ENCODE data around the gene MAPKBP1.

MAPKBP1 gene

GRCh38 chr15:41854443-41854842 lies 80.2 kb downstream of the MAPKBP1 start:
- Histone ChIP-seq H3K4me1 (ENCODE audit: low read length) (peaks cover 7% of the 10 kb centered on the region; the same call in 1 of the 2 replicates), H4K20me1 (ENCODE audit: insufficient read depth, low read length) (no peaks in the 10 kb centered on the region), H3F3A (ENCODE audit: insufficient read depth, low read length) (no peaks in the 10 kb centered on the region), H3K4me2 (ENCODE audit: low read depth, low read length) (no peak overlapping the region), H3K27me3 (replicated peaks; ENCODE audit: insufficient read depth, low read length) (no peaks in the 10 kb centered on the region; the same call in 1 of the 2 replicates), H3K9me3 (replicated peaks; ENCODE audit: insufficient read depth, low read length) (no peaks in the 10 kb centered on the region), H2AFZ (ENCODE audit: low read length) (no peak overlapping the region), H3K9ac (ENCODE audit: low read length) (no peak overlapping the region), H3K27ac (ENCODE audit: low read length) (no peak overlapping the region), H3K4me3 (ENCODE audit: low read length) (no peak overlapping the region), H3K36me3 (replicated peaks; ENCODE audit: insufficient read depth, low read length) (no peaks in the 10 kb centered on the region), H3K9me2 (replicated peaks; ENCODE audit: insufficient read depth, low read length) (no peaks in the 10 kb centered on the region), H3K79me2 (ENCODE audit: low read length) (no peaks in the 10 kb centered on the region)
- no peak for TF ChIP-seq EZH2 (optimal IDR thresholded peaks at IDR 0.05; ENCODE audit: low read depth, low read length)
- TF ChIP-seq CTCF (IDR thresholded peaks at IDR 0.05; ENCODE audit: low read length) = no peak
- TF ChIP-seq EZH2phosphoT487 (IDR thresholded peaks at IDR 0.05; ENCODE audit: low read length) = no peak
- DNase-seq = no peak

- TF ChIP-seq EZH2phosphoT487 (IDR thresholded peaks at IDR 0.05; ENCODE audit: low read length) (no peak), EZH2 (optimal IDR thresholded peaks at IDR 0.05; ENCODE audit: low read depth, low read length) (no peak), CTCF (IDR thresholded peaks at IDR 0.05; ENCODE audit: low read length) (no peak)
- peaks cover 7% of the 10 kb centered on the region; the same call in 1 of the 2 replicates for H3K4me1 ChIP-seq (ENCODE audit: low read length)
- no peaks in the 10 kb centered on the region; the same call in 1 of the 2 replicates for H3K27me3 ChIP-seq (replicated peaks; ENCODE audit: insufficient read depth, low read length)
- no peaks in the 10 kb centered on the region for H3K36me3 ChIP-seq (replicated peaks; ENCODE audit: insufficient read depth, low read length)
- H2AFZ ChIP-seq (ENCODE audit: low read length) = no peak overlapping the region
- H3K4me3 ChIP-seq (ENCODE audit: low read length) = no peak overlapping the region
- H3K9me2 ChIP-seq (replicated peaks; ENCODE audit: insufficient read depth, low read length) = no peaks in the 10 kb centered on the region
- H3K79me2 ChIP-seq (ENCODE audit: low read length) = no peaks in the 10 kb centered on the region
- no peaks in the 10 kb centered on the region for H4K20me1 ChIP-seq (ENCODE audit: insufficient read depth, low read length)
- no peak overlapping the region for H3K4me2 ChIP-seq (ENCODE audit: low read depth, low read length)
- no peaks in the 10 kb centered on the region for H3K9me3 ChIP-seq (replicated peaks; ENCODE audit: insufficient read depth, low read length)
- H3K9ac ChIP-seq (ENCODE audit: low read length) = no peak overlapping the region
- no peak for DNase-seq
- H3F3A ChIP-seq (ENCODE audit: insufficient read depth, low read length) = no peaks in the 10 kb centered on the region
- H3K27ac ChIP-seq (ENCODE audit: low read length) = no peak overlapping the region
These were observed 81.1 kb downstream of the MAPKBP1 start for GRCh38 chr15:41855261-41855961.

- TF ChIP-seq CTCF (IDR thresholded peaks at IDR 0.05; ENCODE audit: low read length) (no peak), EZH2phosphoT487 (IDR thresholded peaks at IDR 0.05; ENCODE audit: low read length) (no peak), EZH2 (optimal IDR thresholded peaks at IDR 0.05; ENCODE audit: low read depth, low read length) (no peak)
- no peak overlapping the region for H3K9ac ChIP-seq (ENCODE audit: low read length)
- no peaks in the 10 kb centered on the region for H3K36me3 ChIP-seq (replicated peaks; ENCODE audit: insufficient read depth, low read length)
- no peaks in the 10 kb centered on the region for H3K9me3 ChIP-seq (replicated peaks; ENCODE audit: insufficient read depth, low read length)
- no peak overlapping the region for H3K4me2 ChIP-seq (ENCODE audit: low read depth, low read length)
- H2AFZ ChIP-seq (ENCODE audit: low read length) = no peak overlapping the region
- peaks cover 7% of the 10 kb centered on the region; the same call in 1 of the 2 replicates for H3K4me1 ChIP-seq (ENCODE audit: low read length)
- H4K20me1 ChIP-seq (ENCODE audit: insufficient read depth, low read length) = no peaks in the 10 kb centered on the region
- peaks cover under 1% of the 10 kb centered on the region; the same call in 1 of the 2 replicates for H3K27me3 ChIP-seq (replicated peaks; ENCODE audit: insufficient read depth, low read length)
- no peak overlapping the region for H3K27ac ChIP-seq (ENCODE audit: low read length)
- H3K9me2 ChIP-seq (replicated peaks; ENCODE audit: insufficient read depth, low read length) = no peaks in the 10 kb centered on the region
- no peaks in the 10 kb centered on the region for H3F3A ChIP-seq (ENCODE audit: insufficient read depth, low read length)
- H3K4me3 ChIP-seq (ENCODE audit: low read length) = no peak overlapping the region
- no peaks in the 10 kb centered on the region for H3K79me2 ChIP-seq (ENCODE audit: low read length)
- DNase-seq = no peak
These were observed 82.0 kb downstream of the MAPKBP1 start for GRCh38 chr15:41856262-41856661.

Measured in MM.1S (cell line).